Brain pericyte (primary cell): ENCODE data around the gene TMEM208.

Experiments
- DNase-seq: peaks from one replicate; pipeline ENCODE4 v3.0.0-alpha.2; 2012; ENCODE audit warnings: low read depth, low spot score

Gene TMEM208

DNA sequence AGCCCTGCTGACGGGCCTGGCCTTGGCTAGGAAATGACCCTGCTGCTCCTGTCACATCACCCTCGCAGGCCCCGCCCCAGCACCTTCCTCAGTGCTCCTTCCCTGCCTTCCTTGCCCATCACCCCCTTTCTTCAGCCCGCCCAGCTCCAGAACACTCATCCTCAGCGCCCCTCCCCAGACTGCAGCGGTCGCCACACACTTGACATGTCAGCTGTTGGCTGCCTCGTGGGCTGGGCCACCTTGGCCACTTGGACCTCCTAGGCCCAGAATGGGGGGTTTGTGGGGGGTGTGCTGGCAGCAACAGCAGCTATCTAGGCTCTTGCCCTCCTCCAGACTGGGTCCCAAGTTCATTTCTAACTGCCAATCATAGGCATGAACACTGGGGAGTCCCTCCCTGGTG, 17.4 kb upstream of the TMEM208 start:
- DNase-seq, result no peak

DNA sequence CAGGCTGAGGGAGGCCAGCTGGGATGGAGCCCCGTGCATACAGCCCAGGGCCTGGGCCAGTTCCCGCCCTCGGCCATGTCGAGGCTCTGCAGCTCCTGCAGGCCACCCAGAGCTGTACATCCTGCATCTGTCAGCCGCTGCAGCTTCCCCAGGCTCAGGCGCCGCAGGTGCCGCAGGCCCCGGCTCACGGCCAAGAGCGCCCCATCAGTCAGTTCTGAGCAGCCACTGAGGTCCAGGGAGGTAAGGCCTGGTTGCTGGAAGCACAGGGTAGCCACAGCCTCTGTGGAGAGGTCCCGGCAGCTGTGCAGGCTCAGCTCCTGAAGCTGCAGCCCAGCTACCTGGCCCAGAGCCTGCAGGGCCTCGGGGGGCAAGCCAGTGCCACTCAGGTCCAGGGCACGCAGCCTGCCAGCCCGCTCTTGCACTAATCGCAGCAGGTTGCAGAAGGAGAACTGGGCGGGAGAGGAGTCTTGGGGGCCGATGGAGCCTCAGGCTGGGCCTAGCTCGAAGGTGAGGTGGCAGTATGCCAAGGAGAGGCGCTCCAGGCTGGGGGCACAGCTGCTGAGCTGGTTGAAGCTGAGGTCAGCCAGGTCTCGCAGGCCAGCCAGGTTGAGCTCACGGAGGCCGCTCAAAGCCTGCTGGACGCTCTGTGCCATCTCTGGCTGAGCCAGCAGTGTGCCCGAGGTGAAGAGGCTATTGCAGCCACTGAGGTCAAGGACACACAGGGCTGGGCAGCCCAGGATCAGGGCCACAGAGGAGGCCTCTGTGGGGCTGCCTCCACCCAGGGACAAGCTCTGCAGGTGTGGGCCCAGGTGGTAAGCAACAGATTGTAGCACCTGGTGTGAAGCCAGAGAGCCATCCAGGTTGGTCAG, 16.6 kb upstream of the TMEM208 start:
- no peak for DNase-seq

DNA sequence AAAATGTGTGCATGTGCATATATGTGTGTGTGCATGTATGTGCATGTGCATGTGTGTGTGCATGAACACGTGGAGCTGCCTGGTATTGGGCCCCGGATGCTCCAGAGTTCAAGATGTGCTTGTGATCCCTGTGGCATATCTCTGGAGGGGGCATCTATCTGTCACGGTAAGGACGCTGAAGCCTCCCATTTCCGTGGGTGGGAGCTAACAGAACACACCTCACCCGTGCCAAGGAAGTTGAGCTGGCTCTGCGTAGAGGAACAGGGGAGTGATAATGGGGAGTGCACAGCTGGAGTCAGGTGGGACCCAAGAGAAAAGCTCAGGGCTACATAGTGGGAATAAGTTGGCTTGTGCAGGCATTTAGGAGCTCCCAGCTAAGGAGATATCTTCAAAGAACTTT, 15.3 kb upstream of the TMEM208 start:
- DNase-seq, result no peak

DNA sequence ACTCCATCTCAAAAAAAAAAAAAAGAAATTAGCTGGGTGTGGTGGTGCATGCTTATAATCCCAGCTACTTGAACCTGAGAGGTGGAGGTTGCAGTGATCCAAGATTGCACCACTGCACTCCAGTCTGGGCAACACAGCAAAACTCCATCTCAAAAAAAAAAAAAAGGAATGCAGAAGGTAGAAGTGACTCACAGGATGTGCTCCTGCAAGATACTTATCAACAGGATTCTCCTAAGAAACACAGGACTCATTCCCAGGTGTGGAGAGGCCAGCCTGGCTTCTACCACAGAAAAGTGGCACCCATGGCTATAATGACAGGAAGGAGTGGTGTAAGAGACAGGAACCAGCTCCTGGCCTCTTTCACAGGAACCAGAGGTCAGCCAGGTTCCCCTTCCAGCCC, 14.2 kb upstream of the TMEM208 start:
- DNase-seq, result no peak

DNA sequence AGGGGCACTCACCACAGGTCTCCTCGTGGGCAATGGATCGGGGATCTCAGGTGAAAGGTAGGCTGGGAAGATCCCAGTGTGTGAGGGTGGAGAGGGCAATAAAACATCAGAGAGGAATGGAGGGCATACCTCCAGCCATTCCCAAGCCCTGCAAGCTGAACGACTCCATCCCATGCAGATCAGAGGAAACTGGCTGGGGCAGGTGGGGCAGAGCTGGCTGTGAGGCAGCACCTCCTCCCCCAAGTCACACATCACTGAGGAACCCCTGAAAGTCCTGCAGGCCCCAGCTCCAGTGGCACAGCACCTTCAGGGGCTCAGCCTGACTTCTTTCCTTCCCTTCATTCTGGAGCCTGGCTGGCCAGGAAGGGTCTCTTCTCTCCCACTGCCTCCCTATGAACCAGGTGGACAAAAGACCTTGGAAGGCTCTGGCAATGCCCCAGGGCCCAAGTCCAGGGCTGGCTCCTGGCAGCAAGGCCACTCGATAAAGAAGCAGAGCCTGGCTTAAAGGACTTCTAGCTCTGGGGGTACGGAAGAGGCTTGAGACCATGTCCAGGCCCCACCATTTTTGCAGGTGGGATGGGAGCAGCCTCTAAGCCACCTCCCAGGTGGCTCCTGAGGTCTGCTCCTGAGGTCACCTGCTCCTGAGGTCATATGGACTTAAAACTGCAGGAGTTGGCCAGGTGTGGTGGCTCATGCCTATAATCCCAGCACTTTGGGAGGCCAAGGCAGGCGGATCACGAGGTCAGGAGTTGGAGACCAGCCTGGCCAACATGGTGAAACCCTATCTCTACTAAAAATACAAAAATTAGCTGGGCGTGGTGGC, 13.5 kb upstream of the TMEM208 start:
- DNase-seq, result no peak

DNA sequence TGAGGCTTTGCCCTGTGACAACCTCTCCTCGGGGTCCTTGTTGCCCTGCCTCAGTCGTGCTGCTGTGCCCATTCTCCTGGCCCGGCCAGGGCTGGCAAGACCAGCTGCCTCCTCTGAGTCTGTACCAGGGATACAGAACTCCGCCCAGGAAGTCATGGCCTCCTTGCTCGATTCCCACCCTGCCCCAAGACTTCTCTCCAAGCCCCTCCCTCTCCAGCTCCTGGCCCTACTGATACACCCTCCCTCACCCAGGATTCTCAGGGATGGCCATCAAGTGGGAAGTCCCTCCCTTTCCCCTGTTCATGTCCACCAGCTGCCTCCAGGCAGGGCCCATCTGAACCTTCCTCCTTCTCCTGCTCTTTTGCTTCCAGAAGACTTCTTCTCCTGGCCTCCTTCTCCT, 11.2 kb upstream of the TMEM208 start:
- DNase-seq, result no peak

DNA sequence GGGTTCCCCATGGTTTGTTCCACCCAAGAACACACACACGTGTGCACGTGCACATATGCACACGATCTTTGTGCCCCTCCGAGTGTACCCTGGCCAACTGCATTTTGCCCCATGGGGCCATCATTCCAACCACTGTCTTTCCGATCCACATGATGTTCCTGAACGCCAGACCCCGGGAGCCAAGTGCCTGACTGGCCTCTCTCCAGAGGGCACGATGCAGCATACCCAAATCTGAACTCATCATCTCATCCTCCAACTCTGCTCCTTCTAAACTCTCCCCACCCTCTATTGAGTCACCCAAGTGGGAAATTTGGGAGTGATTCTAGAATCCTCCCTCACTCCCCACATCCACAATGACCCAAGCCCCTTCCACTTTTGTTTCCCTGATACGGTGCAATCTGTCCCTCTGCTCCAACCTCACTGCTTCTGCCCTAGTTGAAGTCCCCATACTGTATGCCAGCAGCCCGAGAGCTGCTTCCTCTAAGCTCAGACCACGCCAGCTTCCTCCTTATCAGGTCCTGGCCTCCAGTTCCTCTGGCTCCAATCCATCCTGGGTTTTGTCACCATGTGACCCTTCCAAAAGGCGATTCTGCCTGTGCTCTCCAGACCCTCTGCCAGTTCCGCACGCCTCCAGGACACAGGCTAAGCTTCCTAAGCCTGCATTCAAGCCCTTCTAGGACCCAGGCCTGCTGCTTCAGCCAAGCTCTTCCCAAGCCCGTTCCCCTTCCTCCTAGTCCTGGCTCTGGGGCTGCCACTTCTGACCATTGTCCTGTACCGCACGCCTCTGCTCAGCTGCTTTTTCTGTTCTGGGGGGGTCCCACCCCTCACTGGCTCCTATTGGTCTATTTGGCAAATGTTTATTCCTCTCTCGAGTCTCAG, 10.1 kb upstream of the TMEM208 start:
- DNase-seq, result no peak

DNA sequence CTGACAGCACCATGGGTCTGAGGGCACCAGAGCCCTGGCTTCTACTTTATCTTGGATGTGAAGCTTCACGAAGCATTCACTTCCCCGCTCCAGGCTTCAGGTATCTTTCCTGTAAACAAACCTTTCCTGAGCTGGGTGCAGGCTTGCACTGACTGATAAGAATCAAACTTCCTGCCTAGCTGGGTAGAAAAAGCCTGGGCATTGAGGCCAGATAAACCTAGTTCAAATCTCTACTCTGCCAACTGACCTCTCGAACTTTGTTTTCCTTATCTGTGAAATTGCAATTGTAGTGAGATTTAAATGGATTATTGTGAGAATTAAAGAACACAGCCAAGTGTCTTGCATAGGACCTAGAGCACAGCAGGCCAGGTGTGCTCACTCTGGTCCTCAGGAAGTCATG, 2.9 kb upstream of the TMEM208 start:
- DNase-seq, result no peak

DNA sequence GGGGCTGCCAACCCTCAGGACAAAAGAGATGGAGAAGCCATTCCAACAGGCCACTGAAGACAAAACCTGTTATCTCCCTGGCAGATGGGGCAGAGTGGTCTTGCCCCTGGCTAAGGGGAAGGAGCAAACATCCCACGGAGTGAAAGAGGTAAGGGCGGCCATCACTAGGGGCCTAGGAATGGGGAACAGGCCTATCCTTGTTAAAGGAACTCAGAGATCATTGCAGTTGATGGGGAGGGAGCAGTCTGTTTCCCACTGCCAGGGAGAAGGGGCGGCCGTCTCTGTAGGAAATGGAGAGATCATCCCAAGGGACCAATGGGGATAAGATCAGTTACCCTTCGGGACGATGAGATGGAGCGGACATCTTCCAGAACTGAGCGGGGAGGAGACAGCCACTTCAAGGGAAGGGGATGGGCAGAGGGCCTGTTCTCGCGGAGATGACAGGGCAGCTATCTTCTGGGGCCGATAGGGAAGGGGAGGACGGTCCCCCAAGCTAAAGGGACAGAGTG, 581 bp upstream of the TMEM208 start:
- no peak for DNase-seq

DNA sequence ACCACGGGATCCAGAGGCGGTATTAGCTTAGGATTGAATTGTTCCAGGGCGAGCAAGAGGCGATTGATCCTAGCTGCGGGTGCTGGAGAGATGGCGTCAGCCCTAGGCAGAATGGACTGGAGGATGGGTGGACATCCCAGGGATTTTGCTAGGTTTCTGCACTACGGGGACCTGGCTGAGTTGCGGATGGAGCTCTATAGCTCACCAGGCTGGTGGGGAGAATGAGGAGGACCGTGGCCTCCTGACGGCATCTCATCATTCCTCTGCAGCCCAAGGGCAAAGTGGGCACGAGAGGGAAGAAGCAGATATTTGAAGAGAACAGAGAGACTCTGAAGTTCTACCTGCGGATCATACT, 614 bp downstream of the TMEM208 start:
- DNase-seq, result no peak

DNA sequence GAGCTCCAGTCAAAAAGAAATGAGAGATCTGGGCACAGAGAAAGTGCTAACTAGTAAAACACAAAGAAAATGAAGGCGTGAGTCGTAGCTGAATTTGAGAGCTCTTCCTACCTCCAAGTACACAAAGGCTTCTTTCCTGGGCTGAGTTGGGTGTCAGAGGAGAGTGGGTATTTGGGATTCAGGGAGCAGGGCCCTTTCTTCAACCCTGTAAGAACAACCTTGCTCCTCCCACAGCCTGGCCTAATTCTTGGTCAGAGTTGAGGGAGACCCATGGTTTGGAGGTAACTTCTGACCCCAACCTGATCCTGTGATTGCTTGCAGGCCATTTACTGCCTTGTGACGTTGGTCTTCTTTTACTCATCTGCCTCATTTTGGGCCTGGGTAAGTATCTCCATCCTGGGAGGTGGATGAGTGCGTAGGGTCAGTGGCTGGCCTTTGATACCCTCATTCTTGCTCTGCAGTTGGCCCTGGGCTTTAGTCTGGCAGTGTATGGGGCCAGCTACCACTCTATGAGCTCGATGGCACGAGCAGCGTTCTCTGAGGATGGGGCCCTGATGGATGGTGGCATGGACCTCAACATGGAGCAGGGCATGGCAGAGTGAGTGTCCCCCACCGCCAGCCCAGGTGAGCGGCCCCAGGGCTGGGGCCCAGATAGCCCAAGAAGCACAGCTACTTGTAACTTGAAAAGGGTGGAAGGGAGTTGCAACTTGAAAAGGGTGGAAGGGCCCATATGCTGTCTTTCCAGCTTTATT, 1.3 kb downstream of the TMEM208 start:
- no peak for DNase-seq

DNA sequence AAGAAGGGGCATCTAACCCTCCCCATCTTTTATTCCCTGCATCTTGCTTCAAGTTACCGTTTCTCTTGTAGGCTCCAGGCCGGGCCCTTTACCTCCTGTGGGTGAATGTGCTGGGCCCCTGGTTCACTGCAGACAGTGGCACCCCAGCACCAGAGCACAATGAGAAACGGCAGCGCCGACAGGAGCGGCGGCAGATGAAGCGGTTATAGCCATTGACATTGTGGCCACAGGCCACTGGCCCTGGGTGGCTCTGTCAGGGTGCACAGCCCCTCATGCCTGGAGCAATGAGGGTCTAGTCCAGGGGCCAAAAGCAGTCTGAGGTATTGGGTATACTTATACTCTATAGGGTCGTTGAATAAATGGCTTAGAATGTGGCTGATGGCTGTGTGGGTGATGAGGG, 2.0 kb downstream of the TMEM208 start:
- DNase-seq, result no peak

DNA sequence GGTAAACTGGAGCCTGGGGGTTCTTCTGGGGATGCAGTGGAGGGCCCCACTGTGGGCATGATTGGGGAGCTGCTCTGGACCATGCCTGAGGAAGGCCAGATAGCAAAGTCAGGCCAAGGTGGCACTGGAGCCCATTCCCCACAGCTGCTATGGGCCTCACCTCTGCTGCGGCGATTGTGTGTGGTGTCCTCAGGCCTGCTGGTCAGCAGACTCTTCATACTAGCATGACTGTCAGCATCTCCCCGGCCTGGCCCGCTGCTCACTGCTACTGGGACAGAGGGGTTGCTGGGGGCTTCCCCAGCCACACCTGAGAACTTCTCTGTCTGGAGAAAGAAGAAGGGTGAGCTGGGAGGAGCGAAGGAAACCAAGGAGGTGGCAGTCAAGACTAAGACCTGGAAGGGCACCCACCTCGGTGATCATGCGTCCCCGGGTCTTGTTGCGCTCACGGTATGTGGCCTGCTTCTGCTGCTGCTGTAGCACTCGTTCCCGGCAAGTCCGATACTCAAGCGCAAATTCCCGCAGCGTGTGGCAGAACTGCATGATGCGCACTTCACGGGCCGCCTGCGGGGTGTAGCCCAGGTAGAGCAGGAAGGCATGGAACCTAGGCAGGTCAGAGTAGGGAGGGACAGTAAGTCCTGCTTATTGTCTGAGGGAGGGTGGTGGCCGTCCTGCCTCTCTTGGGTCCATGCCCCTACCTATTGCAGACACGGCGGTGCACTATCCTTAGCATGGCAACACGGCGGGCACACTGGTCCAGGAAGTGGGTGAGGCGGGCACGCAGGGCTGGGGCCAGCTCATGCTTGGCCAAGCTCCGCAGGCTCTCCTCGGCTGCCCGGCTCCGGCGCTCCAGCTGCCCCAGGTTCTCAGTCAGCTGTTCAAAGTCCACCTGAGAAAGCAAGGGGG, 3.2 kb downstream of the TMEM208 start:
- no peak for DNase-seq

DNA sequence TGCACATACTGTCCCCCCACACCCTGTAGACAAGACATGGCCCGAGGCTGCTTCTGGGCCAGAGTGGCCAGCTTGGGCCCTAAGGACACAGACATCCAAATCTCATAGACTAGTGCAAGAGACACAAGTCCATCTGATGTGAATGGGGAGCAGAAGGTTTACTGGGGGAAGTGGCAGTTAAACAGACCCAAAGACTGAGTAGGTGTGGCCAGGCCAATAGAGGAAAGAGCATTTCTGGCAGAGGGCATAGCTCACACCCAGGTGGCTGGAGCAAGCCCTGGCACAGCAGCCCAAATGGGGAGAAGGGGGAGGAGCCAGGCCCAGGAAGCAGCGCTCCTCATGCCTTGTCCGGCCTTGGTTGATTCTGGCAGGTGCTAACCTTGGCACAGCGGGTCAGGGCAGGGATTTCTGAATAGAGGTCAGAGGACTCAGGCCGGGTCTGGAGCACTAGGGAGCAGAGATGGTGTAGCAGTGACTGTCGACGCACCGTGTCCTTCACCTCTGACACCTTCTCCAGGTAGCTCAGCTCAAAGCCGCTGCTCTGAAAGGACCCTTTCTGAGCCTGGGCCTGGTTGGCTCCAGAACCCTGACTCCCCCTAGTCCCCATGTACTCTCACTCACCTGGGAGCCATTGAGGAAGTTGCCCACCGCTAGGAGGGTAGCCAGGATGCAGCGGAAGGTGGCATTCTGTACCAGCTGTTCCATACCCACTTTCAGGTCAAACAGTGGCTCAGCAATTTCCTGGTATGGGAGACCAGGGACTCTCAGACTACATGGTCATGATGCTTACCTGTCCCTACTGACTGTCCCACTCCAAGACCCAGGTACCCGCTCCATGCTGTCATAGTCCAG, 4.1 kb downstream of the TMEM208 start:
- DNase-seq, result no peak

DNA sequence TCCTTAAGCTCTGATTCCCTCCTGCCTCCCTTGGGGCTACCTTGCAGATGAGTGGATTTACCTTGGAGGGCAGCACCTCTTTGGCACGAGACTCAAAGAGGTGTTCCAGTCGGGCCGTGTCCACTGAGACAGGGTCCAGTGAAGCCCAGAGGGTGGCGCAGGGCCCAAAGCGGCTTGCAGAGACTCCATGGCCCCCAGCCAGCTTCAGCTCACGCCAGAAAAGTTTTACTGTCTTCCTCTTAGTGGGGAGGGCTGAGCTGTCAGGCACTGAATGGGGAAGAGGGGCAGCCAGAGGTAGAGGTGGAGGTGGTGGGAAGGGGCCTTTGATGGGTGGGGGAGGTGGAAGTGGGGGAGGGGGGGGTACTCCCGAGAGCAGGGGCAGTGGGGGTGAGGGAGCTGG, 6.7 kb downstream of the TMEM208 start:
- DNase-seq, result no peak

DNA sequence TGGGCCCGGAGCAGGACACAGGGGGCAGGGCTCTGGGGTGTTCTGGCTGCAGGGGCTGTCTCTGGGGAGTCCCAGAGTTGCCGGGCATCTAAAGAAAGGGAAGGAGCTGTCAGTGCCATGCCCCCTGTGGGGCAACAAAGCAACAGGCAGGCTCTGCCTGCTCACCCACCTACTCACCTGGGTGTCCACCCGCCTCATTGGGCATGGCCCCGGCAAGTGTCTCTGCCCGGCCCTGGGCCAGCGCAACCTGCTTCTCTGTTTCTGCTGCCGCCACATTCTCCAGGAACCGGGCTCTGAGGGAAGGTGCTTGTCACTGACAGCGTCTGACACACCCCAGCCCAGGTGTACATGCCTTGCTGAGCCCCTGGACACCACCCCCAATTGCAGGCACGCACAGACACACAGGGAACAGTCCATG, 7.3 kb downstream of the TMEM208 start:
- DNase-seq, result no peak

DNA sequence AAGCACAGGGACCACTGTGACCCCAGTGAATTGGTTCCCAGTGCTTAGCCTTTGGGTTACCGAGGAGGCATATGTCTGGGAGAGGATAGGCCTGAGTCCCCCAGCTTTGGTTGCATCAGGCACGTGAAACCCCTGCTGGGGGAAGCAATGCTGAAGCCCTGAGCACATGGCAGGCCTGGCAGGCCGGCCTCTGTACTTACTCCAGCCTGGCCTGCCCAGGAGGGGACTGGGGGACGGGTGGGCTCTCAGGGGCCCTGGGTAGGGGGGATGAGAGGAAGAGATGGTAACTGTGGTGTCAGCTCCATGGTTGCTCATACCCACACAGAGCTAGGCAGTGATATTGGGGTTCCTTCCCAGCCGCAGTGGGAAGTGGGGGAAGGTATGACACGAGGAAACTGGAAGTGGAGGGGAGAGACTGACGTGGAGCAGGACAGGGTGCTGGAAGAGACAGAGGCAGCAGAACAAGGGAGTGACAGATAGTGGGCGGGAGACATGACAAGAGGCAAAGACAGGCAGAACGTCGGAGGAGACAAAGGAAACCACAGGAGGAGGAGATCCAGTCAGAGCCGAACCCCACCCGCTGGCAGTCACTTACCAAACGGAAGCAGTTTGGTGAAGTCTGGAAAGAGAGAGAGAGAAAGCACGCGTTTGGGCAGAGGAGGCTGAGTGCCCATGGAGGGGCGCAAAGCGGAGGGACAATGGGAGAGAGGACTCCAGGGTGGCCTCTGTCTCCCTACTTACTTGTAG, 9.1 kb downstream of the TMEM208 start:
- DNase-seq, result no peak
